ENCODE measurements around the gene TP53AIP1.

Gene TP53AIP1

DNA sequence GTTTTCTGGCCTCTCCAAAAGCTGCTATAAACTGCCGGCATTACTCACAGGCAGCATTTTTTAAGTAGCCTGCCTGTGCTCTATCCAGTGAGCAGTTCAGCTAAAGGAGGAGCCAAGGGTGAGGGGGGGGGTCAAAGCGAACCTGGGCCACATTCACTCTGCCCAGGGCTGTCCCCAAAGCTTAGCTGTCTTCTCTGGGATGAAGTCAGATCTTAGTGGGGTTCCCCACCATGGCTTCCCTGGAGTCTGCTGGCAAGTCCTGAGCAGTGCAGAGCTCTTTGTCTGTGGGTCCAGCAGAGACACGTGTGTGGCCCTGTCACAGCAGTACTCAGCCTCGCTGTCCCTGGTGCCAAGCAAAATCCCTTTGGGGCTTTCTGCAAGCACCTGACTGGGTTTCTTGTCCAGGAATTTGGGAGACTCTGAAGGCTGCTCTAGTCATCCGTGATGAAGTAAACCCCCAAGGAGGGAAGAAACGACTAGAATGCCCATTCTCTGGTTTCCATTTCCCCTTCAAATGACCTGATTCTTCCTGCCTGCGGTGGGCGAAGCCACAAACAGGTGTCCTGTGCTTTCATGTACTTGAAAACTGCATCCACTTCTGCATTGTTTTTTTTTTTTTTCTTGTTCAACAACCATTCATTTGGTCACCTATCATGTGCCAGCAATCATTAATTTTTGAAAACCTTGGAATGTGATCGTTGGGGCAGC, 48.9 kb downstream of the TP53AIP1 start:
- Histone ChIP-seq H3K4me1 (ENCODE audit: control insufficient read depth, insufficient read depth, low read length) (peaks cover 8% of the 10 kb centered on the region), H3K9ac (ENCODE audit: low read depth, low read length) (no peak overlapping the region), H3K4me3 (ENCODE audit: low read length) (no peak overlapping the region), H3K27me3 (ENCODE audit: control insufficient read depth, insufficient read depth, low read length) (peaks cover 17% of the 10 kb centered on the region), H3K4me2 (ENCODE audit: low read length) (no peak overlapping the region), H3K9me3 (replicated peaks; ENCODE audit: low read length) (no peaks in the 10 kb centered on the region), H3K36me3 (ENCODE audit: insufficient read depth, low read length) (no peaks in the 10 kb centered on the region)

GRCh38 chr11:128892866-128893565, 49.7 kb downstream of the TP53AIP1 start:
- Histone ChIP-seq H3K4me1 (ENCODE audit: control insufficient read depth, insufficient read depth, low read length) (peaks cover 8% of the 10 kb centered on the region), H3K4me2 (ENCODE audit: low read length) (no peak overlapping the region), H3K9me3 (replicated peaks; ENCODE audit: low read length) (no peaks in the 10 kb centered on the region), H3K4me3 (ENCODE audit: low read length) (no peak overlapping the region), H3K27me3 (ENCODE audit: control insufficient read depth, insufficient read depth, low read length) (peaks cover 24% of the 10 kb centered on the region), H3K9ac (ENCODE audit: low read depth, low read length) (no peak overlapping the region), H3K36me3 (ENCODE audit: insufficient read depth, low read length) (no peaks in the 10 kb centered on the region)

DNA sequence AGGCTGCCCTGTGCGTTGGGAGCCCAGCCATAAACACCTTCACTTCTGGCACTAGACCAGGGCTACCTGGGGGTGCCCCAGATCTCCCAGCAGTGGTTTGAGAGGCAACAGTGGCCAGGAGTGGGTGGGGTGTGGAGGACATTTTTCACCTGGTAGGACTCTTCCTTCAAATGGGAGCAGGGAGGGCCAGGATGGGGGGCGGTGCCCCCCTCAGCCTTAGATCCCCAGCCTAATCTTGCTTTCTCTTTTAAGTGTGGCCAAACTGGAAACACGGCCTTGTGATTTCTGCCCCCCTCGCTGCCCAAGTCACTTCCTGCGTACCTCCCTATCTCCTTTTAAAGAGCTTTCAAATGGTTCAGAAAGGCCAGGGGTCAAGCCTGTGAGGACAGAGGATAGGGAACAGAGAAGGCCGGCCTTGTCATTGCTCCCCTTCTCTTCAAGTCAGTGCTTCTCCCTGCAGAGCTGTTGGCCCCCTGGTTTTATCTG, 50.7 kb downstream of the TP53AIP1 start:
- H3K4me3 ChIP-seq (ENCODE audit: low read length), result no peak overlapping the region
- no peak overlapping the region for H3K4me2 ChIP-seq (ENCODE audit: low read length)
- H3K36me3 ChIP-seq (ENCODE audit: insufficient read depth, low read length), result no peaks in the 10 kb centered on the region
- H3K9me3 ChIP-seq (replicated peaks; ENCODE audit: low read length), result no peaks in the 10 kb centered on the region
- peaks cover 30% of the 10 kb centered on the region for H3K27me3 ChIP-seq (ENCODE audit: control insufficient read depth, insufficient read depth, low read length)
- H3K4me1 ChIP-seq (ENCODE audit: control insufficient read depth, insufficient read depth, low read length), result peaks cover 8% of the 10 kb centered on the region
- no peak overlapping the region for H3K9ac ChIP-seq (ENCODE audit: low read depth, low read length)

GRCh38 chr11:128890543-128891368, 51.9 kb downstream of the TP53AIP1 start, which contains the start of gene KCNJ5:
Gene KCNJ5, plus strand, starts transcription at chr11:128891356. Its CDS starts 19,918 bp downstream, at chr11:128911274.
- peaks cover 36% of the 10 kb centered on the region for H3K27me3 ChIP-seq (ENCODE audit: control insufficient read depth, insufficient read depth, low read length)

DNA sequence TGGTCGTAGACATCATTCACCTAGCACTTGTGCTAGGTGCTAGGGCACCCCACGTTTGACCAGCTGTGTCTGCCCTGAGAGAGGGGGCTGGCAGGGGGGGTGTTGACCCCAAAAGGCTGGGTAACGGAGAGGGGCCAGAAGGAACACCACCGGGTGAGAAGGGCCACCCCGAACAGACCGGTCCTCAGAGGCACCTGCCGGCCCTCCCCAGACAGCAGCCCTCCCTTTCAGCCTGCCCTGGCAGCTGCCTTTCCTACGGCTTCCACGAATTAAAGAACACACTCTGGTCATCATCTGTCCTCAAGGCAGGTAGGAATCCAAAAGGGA, 52.5 kb downstream of the TP53AIP1 start:
- peaks cover 42% of the 10 kb centered on the region for H3K27me3 ChIP-seq (ENCODE audit: control insufficient read depth, insufficient read depth, low read length)
- peak overlapping the region; percentile 72 for H3K4me3 ChIP-seq (ENCODE audit: low read length)
- no peaks in the 10 kb centered on the region for H3K36me3 ChIP-seq (ENCODE audit: insufficient read depth, low read length)
- H3K9ac ChIP-seq (ENCODE audit: low read depth, low read length), result no peak overlapping the region
- peak overlapping the region; percentile 98 for H3K4me2 ChIP-seq (ENCODE audit: low read length)
- H3K9me3 ChIP-seq (replicated peaks; ENCODE audit: low read length), result no peaks in the 10 kb centered on the region
- H3K4me1 ChIP-seq (ENCODE audit: control insufficient read depth, insufficient read depth, low read length), result peaks cover 8% of the 10 kb centered on the region

More at GRCh38 chr11:128890543-128891368, 51.9 kb downstream of the TP53AIP1 start, which contains the start of gene KCNJ5:
- H3K9ac ChIP-seq (ENCODE audit: low read depth, low read length), result peak within 1 kb of the TSS; percentile 56
- no peaks in the 10 kb centered on the region for H3K36me3 ChIP-seq (ENCODE audit: insufficient read depth, low read length)
- peak within 1 kb of the TSS; percentile 72 for H3K4me3 ChIP-seq (ENCODE audit: low read length)
- no peaks in the 10 kb centered on the region for H3K9me3 ChIP-seq (replicated peaks; ENCODE audit: low read length)
- H3K4me1 ChIP-seq (ENCODE audit: control insufficient read depth, insufficient read depth, low read length), result peaks cover 8% of the 10 kb centered on the region
- peak within 1 kb of the TSS; percentile 98 for H3K4me2 ChIP-seq (ENCODE audit: low read length)

DNA sequence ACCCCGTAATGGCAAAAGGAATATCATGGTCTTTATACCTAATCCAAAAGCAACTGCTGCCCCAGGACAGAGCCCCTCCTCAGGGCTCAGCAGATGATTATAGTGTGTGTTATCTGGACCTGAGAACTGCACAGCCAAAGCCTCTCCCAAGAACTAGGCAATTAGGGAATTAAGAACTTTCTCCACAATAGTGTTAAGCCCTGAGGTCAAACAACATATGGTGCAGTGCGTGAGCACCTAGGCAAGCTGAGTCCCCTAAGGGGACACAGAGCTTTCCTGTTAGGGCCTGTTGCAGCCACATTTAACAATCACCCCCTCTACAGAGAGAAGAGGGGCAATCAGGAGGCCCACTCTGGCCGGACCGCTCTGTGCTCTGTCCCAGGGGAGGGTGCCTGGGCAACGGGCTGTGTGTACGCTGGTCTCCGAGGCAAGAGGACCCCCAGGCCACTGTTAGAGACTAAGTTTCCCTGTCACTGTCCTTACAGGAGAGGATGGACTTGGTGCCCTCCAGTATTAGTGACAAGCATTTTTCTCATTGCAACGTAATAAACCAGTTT, 52.9 kb downstream of the TP53AIP1 start:
- peak overlapping the region; percentile 72 for H3K4me3 ChIP-seq (ENCODE audit: low read length)
- H3K9me3 ChIP-seq (replicated peaks; ENCODE audit: low read length), result no peaks in the 10 kb centered on the region
- H3K4me1 ChIP-seq (ENCODE audit: control insufficient read depth, insufficient read depth, low read length), result peaks cover 8% of the 10 kb centered on the region
- H3K9ac ChIP-seq (ENCODE audit: low read depth, low read length), result no peak overlapping the region
- H3K36me3 ChIP-seq (ENCODE audit: insufficient read depth, low read length), result no peaks in the 10 kb centered on the region
- peaks cover 45% of the 10 kb centered on the region for H3K27me3 ChIP-seq (ENCODE audit: control insufficient read depth, insufficient read depth, low read length)
- H3K4me2 ChIP-seq (ENCODE audit: low read length), result peak overlapping the region; percentile 98

DNA sequence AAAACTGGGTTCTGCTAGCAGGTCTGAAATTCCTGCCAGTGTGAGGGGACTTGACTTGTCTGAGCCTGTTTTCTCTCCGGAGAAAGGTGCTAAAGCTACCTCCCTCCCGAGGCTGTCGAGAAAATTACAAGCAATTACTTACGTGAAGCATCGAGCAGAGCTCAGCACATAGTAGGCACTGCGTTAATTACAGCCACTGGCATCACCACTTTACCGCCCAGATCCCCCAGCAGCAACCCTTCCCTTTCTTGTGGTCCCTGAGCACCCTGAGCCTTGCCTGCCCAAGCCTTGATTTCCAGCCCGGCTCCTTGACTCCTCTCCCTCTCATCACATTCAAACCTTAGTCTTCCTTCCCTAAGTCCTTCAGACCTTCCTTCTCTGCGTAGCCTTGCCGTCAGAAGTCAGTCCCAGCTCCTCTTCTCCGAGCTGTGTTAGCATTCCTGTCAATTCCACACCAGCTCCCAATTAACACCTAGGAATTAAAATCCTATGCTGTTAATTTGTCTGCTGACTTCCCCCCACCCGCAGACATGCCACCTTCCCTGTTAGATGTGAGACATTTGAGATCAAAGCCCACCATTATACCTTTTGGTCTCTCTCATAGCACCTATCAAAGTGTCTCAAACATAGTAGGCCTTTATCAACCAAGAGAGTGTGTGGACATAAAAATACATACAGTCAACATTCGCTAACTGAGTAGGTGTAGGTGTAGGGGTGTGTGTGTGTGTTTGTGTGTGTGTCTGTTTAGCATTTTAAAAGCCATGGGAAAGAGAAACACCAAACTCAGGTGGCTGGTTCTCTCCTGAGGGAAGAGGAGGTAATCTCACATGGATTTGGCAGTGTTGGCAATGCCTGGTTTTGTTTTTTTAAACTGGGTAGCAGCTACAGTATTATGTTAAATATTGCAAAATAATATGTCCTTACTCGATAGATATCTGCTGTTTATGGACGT, 54.4 kb downstream of the TP53AIP1 start:
- Histone ChIP-seq H3K9ac (ENCODE audit: low read depth, low read length) (no peak overlapping the region), H3K4me1 (ENCODE audit: control insufficient read depth, insufficient read depth, low read length) (peaks cover 8% of the 10 kb centered on the region), H3K36me3 (ENCODE audit: insufficient read depth, low read length) (no peaks in the 10 kb centered on the region), H3K4me2 (ENCODE audit: low read length) (no peak overlapping the region), H3K27me3 (ENCODE audit: control insufficient read depth, insufficient read depth, low read length) (peaks cover 49% of the 10 kb centered on the region), H3K9me3 (replicated peaks; ENCODE audit: low read length) (no peaks in the 10 kb centered on the region), H3K4me3 (ENCODE audit: low read length) (no peak overlapping the region)

- Histone ChIP-seq H3K4me1 (ENCODE audit: control insufficient read depth, insufficient read depth, low read length) (peaks cover 8% of the 10 kb centered on the region), H3K4me2 (ENCODE audit: low read length) (no peak overlapping the region), H3K9me3 (replicated peaks; ENCODE audit: low read length) (no peaks in the 10 kb centered on the region), H3K36me3 (ENCODE audit: insufficient read depth, low read length) (no peaks in the 10 kb centered on the region), H3K9ac (ENCODE audit: low read depth, low read length) (no peak overlapping the region), H3K4me3 (ENCODE audit: low read length) (no peak overlapping the region), H3K27me3 (ENCODE audit: control insufficient read depth, insufficient read depth, low read length) (peaks cover 67% of the 10 kb centered on the region)
These were observed 56.1 kb downstream of the TP53AIP1 start for GRCh38 chr11:128886406-128887124.
